H9 (cell line): ENCODE measurements around the gene TOB2. TPM values are rescaled to one million over a fixed set of nuclear protein-coding genes. Genes with fewer than 3 reads are reported as not detected.
"Not testable (repeated sequence)": the region's sequence is repeated elsewhere in the genome, so short reads cannot be mapped to it uniquely, and the experiment has no call there.

Experiments used
- DNase-seq: peaks from one replicate; pipeline ENCODE4 v3.0.0-alpha.2; 2017
- H2AFZ ChIP-seq: one replicate; pipeline ENCODE4 v1.6.1; 2013; ENCODE audit warnings: mild to moderate bottlenecking, low read length, control low read depth, moderate library complexity
- H2AK5ac ChIP-seq: 2 replicates; pipeline ENCODE4 v1.6.1; 2013; ENCODE audit warnings: low read length, control low read depth, mixed read lengths; ENCODE audit not compliant: insufficient read length
- H2BK120ac ChIP-seq: one replicate; pipeline ENCODE4 v1.6.1; 2013; ENCODE audit warnings: low read depth, mild to moderate bottlenecking, low read length, control low read depth, inconsistent platforms; ENCODE audit not compliant: poor library complexity, severe bottlenecking
- H2BK12ac ChIP-seq: 2 replicates; pipeline ENCODE4 v1.6.1; 2013; ENCODE audit warnings: low read length, control low read depth, mixed read lengths, low read depth; ENCODE audit not compliant: insufficient read length
- H2BK15ac ChIP-seq: 2 replicates; pipeline ENCODE4 v1.6.1; 2013; ENCODE audit warnings: low read depth, low read length, control low read depth
- H2BK20ac ChIP-seq: one replicate; pipeline ENCODE4 v1.6.1; 2013; ENCODE audit warnings: low read depth, mild to moderate bottlenecking, low read length, control low read depth, inconsistent platforms; ENCODE audit not compliant: poor library complexity, severe bottlenecking
- H2BK5ac ChIP-seq: 2 replicates; pipeline ENCODE4 v1.6.1; 2013; ENCODE audit warnings: low read length, control low read depth, mixed read lengths; ENCODE audit not compliant: insufficient read length
- H3K14ac ChIP-seq: 2 replicates; pipeline ENCODE4 v1.6.1; 2013; ENCODE audit warnings: low read length, control low read depth; ENCODE audit not compliant: insufficient read depth
- H3K18ac ChIP-seq: 2 replicates; pipeline ENCODE4 v1.6.1; 2013; ENCODE audit warnings: low read depth, mild to moderate bottlenecking, mixed read lengths, low read length, control low read depth; ENCODE audit not compliant: insufficient read length
- H3K23ac ChIP-seq: 2 replicates; pipeline ENCODE4 v1.6.1; 2013; ENCODE audit warnings: low read length, control low read depth, mixed read lengths, low read depth; ENCODE audit not compliant: insufficient read length
- H3K23me2 ChIP-seq: 2 replicates; pipeline ENCODE4 v1.6.1; 2013; ENCODE audit warnings: low read depth, mild to moderate bottlenecking, mixed read lengths, low read length, control low read depth; ENCODE audit not compliant: insufficient read length, poor library complexity, severe bottlenecking
- H3K27ac ChIP-seq: 2 replicates; pipeline ENCODE4 v1.5.1; 2013; ENCODE audit warnings: low read length, control low read depth, mixed read lengths, low read depth; ENCODE audit not compliant: insufficient read length
- H3K27me3 ChIP-seq: 2 replicates; pipeline ENCODE4 v1.6.1; 2013; ENCODE audit warnings: low read length, control low read depth, inconsistent platforms; ENCODE audit not compliant: insufficient read depth
- H3K4ac ChIP-seq: 2 replicates; pipeline ENCODE4 v1.6.1; 2013; ENCODE audit warnings: low read depth, mild to moderate bottlenecking, control low read depth, inconsistent platforms, low read length, moderate library complexity
- H3K4me1 ChIP-seq: 2 replicates; pipeline ENCODE4 v1.6.1; 2013; ENCODE audit warnings: low read length, control low read depth, inconsistent platforms; ENCODE audit not compliant: insufficient read depth
- H3K4me2 ChIP-seq: 2 replicates; pipeline ENCODE4 v1.6.1; 2013; ENCODE audit warnings: low read length, control low read depth, mixed read lengths; ENCODE audit not compliant: insufficient read length, insufficient read depth
- H3K56ac ChIP-seq: 2 replicates; pipeline ENCODE4 v1.6.1; 2013; ENCODE audit warnings: low read depth, mild to moderate bottlenecking, mixed read lengths, low read length, control low read depth; ENCODE audit not compliant: insufficient read length
- H3K79me1 ChIP-seq: 2 replicates; pipeline ENCODE4 v1.6.1; 2013; ENCODE audit warnings: low read depth, mild to moderate bottlenecking, moderate library complexity, low read length, control low read depth, inconsistent platforms; ENCODE audit not compliant: insufficient read depth, poor library complexity, severe bottlenecking
- H3K79me2 ChIP-seq: 2 replicates; pipeline ENCODE4 v1.6.1; 2013; ENCODE audit warnings: low read length, control low read depth, inconsistent platforms; ENCODE audit not compliant: insufficient read depth
- H3K9ac ChIP-seq: 2 replicates; pipeline ENCODE4 v1.6.1; 2013; ENCODE audit warnings: low read length, control low read depth, mixed read lengths; ENCODE audit not compliant: insufficient read length; ENCODE audit errors: extremely low read depth
- H3K9me3 ChIP-seq: one replicate; pipeline ENCODE4 v1.6.1; 2013; ENCODE audit warnings: low read depth, low read length, inconsistent platforms; ENCODE audit not compliant: control insufficient read depth
- H3T11ph ChIP-seq: one replicate; pipeline ENCODE4 v1.6.1; 2013; ENCODE audit warnings: mild to moderate bottlenecking, low read length, control low read depth, inconsistent platforms
- H4K20me1 ChIP-seq: one replicate; pipeline ENCODE4 v1.6.1; 2013; ENCODE audit not compliant: control insufficient read depth, insufficient read length, insufficient read depth
- H4K5ac ChIP-seq: 2 replicates; pipeline ENCODE4 v1.6.1; 2013; ENCODE audit warnings: low read depth, mild to moderate bottlenecking, mixed read lengths, low read length, control low read depth; ENCODE audit not compliant: insufficient read length
- H4K8ac ChIP-seq: replicated peaks from 2 replicates; pipeline ENCODE4 v1.6.1; 2013; ENCODE audit warnings: low read length, control low read depth, mixed read lengths, low read depth; ENCODE audit not compliant: insufficient read length
- H4K91ac ChIP-seq: 2 replicates; pipeline ENCODE4 v1.6.1; 2013; ENCODE audit warnings: low read depth, mild to moderate bottlenecking, moderate library complexity, mixed read lengths, low read length, control low read depth; ENCODE audit not compliant: insufficient read length
- H3K27ac Mint-ChIP-seq, 3 experiments: 2 replicates in 2 of 3; 3 replicates in 1 of 3; pipeline ENCODE4 v1.8.0; 2020 to 2021; ENCODE audit warnings: mixed read lengths in 3 of 3, mild to moderate bottlenecking in 1 of 3, moderate library complexity in 1 of 3
- H3K27me3 Mint-ChIP-seq: 2 replicates; pipeline ENCODE4 v1.8.0; 2021; ENCODE audit warnings: low read depth, mild to moderate bottlenecking, moderate library complexity, mixed read lengths
- H3K36me3 Mint-ChIP-seq, 3 experiments: 2 replicates in 2 of 3; 3 replicates in 1 of 3; pipeline ENCODE4 v1.8.0; 2020 to 2021; ENCODE audit warnings: low read depth in 3 of 3, mixed read lengths in 3 of 3; ENCODE audit not compliant: insufficient read depth in 1 of 3
- H3K4me1 Mint-ChIP-seq, 2 experiments: 2 replicates each; pipeline ENCODE4 v1.8.0; 2020; ENCODE audit warnings: mixed read lengths in 2 of 2
- H3K4me3 Mint-ChIP-seq, 2 experiments: 2 replicates in 1 of 2; 3 replicates in 1 of 2; pipeline ENCODE4 v1.8.0; 2020 to 2021; ENCODE audit warnings: mild to moderate bottlenecking in 2 of 2, mixed read lengths in 2 of 2, moderate library complexity in 1 of 2
- H3K9me3 Mint-ChIP-seq, 2 experiments: 2 replicates in 1 of 2; 3 replicates in 1 of 2; pipeline ENCODE4 v1.8.0; 2020; ENCODE audit warnings: mild to moderate bottlenecking in 2 of 2, mixed read lengths in 2 of 2, moderate library complexity in 1 of 2
- CTCF ChIP-seq: fragments of 200-600 bp; sonication (generic); conservative IDR thresholded peaks from 3 replicates; pipeline ENCODE4 v1.8.0; 2021; ENCODE audit warnings: antibody characterized with exemption, mild to moderate bottlenecking
- WGBS: extraction: QIAGEN DNeasy Blood & Tissue Kit; methylation state at CpG from one replicate; pipeline ENCODE4 v1.1.7; 2013; ENCODE audit warnings: missing lambda C conversion rate, low lambda C conversion rate, mixed read lengths; ENCODE audit not compliant: insufficient read length; ENCODE audit errors: extremely low coverage; 5-methylcytosine and 5-hydroxymethylcytosine counted together
- total RNA-seq: library from RNA; stranded (reverse); gene quantifications from 2 replicates; pipeline ENCODE4 v1.2.1, GENCODE V29; 2021

TOB2 gene
- total RNA-seq, 1 experiment from 2014 or later, result 75.8 TPM

DNA sequence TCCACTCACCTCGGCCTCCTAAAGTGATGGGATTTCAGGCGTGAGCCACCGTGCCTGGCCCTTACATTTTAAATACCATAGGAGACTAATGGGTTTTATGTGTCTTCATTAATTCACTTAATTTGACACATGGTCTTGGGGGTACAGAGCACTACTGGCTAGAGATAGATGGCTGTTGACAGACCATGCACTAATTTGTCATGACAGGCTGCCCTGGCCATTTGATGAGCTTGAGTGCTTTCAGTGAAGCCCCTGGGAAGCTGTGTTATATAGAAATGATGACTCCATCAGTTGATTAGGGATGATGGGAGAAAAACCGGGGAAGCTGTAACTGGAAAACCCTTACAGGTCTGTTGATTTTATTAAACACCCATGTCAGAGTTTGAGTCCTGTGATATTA, 15.3 kb upstream of the TOB2 start:
- H2AFZ ChIP-seq, result no peak overlapping the region
- no peak overlapping the region for H3K9ac ChIP-seq
- no peaks in the 10 kb centered on the region for H3K4me1 ChIP-seq
- no peak for DNase-seq
- no peak overlapping the region for H3K18ac ChIP-seq
- no peak overlapping the region for H4K5ac ChIP-seq
- no peaks in the 10 kb centered on the region for H3K9me3 ChIP-seq
- H3K23ac ChIP-seq, result no peak overlapping the region
- H2AK5ac ChIP-seq, result no peak overlapping the region
- H4K20me1 ChIP-seq, result no peaks in the 10 kb centered on the region
- no peaks in the 10 kb centered on the region for H3K27me3 Mint-ChIP-seq
- TF ChIP-seq CTCF, result no peak
- H3K23me2 ChIP-seq, result no peaks in the 10 kb centered on the region
- no peak overlapping the region for H3K4me2 ChIP-seq
- H2BK12ac ChIP-seq, result no peak overlapping the region
- no peak overlapping the region for H3K56ac ChIP-seq
- H3K27ac ChIP-seq, result no peak overlapping the region
- no peak overlapping the region for H3K14ac ChIP-seq
- H3K36me3 Mint-ChIP-seq, result peaks cover 47 to 89% (median 75%) of the 10 kb centered on the region in 3 experiments
- H3K4ac ChIP-seq, result no peak overlapping the region
- no peaks in the 10 kb centered on the region for H3K79me2 ChIP-seq
- H3K27me3 ChIP-seq, result no peaks in the 10 kb centered on the region
- H3K9me3 Mint-ChIP-seq, result no peaks in the 10 kb centered on the region
- H3K4me1 Mint-ChIP-seq, result no peaks in the 10 kb centered on the region
- no peak overlapping the region for H3T11ph ChIP-seq
- H2BK5ac ChIP-seq, result no peak overlapping the region
- no peak overlapping the region for H2BK15ac ChIP-seq
- no peak overlapping the region for H3K4me3 Mint-ChIP-seq
- no peak overlapping the region for H3K27ac Mint-ChIP-seq
- no peaks in the 10 kb centered on the region for H3K79me1 ChIP-seq
- WGBS, result no CpG with 5 or more reads among the region's 4 CpGs
- no peak overlapping the region for H2BK20ac ChIP-seq
- no peak overlapping the region for H4K8ac ChIP-seq
- H2BK120ac ChIP-seq, result no peak overlapping the region
- H4K91ac ChIP-seq, result no peak overlapping the region

- not testable (repeated sequence) for H3K9me3 Mint-ChIP-seq, H3K79me2 ChIP-seq, H3K14ac ChIP-seq, H3K27ac Mint-ChIP-seq, H3K56ac ChIP-seq, H3K79me1 ChIP-seq, H2BK15ac ChIP-seq, H2AFZ ChIP-seq, H2BK5ac ChIP-seq, H4K5ac ChIP-seq, H2BK20ac ChIP-seq, H3K4me2 ChIP-seq, H2BK120ac ChIP-seq, H3K27ac ChIP-seq, H3K23ac ChIP-seq, H3K4ac ChIP-seq, DNase-seq, H3K27me3 Mint-ChIP-seq, H4K91ac ChIP-seq, H3K9me3 ChIP-seq, H3K27me3 ChIP-seq, H3T11ph ChIP-seq, H3K9ac ChIP-seq, H3K4me3 Mint-ChIP-seq, H3K18ac ChIP-seq, H2AK5ac ChIP-seq, H4K8ac ChIP-seq, H3K23me2 ChIP-seq, H2BK12ac ChIP-seq, H3K4me1 ChIP-seq, H4K20me1 ChIP-seq, H3K4me1 Mint-ChIP-seq
- WGBS, result no CpG with 5 or more reads among the region's 5 CpGs
- H3K36me3 Mint-ChIP-seq, result peaks cover 40 to 73% (median 60%) of the 10 kb centered on the region in 3 experiments; a peak in 6 of 7 replicates
Measured at GRCh38 chr22:41460071-41460470, 13.5 kb upstream of the TOB2 start.
